ENCODE measurements around the gene CDH2.

CDH2 gene

DNA sequence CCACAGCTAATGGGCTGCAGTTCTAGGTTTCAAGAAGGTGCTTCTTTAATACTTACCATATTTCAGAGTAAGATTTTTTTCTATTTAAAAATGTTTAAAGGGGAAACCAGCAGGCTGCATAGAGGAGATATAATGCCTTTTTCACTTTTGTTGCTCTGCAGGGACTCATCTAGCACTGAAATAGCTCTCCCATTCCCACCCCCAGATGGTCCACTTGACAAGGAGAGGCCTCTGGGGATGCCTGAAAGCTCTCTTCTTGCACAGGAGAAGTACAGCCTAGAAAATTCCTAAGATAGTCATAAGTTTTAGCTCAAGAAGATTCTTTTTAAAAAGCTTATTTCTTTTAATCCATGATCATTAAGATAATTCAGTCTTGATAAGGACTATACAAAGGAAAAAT is 126.4 kb downstream of the CDH2 start:
- DNase-seq (ENCODE audit: low read depth) = no peak
- H3K4me3 ChIP-seq (ENCODE audit: low read depth, low read length) = no peak overlapping the region
- TF ChIP-seq, protein P1, sequence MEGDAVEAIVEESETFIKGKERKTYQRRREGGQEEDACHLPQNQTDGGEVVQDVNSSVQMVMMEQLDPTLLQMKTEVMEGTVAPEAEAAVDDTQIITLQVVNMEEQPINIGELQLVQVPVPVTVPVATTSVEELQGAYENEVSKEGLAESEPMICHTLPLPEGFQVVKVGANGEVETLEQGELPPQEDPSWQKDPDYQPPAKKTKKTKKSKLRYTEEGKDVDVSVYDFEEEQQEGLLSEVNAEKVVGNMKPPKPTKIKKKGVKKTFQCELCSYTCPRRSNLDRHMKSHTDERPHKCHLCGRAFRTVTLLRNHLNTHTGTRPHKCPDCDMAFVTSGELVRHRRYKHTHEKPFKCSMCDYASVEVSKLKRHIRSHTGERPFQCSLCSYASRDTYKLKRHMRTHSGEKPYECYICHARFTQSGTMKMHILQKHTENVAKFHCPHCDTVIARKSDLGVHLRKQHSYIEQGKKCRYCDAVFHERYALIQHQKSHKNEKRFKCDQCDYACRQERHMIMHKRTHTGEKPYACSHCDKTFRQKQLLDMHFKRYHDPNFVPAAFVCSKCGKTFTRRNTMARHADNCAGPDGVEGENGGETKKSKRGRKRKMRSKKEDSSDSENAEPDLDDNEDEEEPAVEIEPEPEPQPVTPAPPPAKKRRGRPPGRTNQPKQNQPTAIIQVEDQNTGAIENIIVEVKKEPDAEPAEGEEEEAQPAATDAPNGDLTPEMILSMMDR (IDR thresholded peaks at IDR 0.05; ENCODE audit: insufficient read depth, low read depth, low read length, missing control alignments) = no peak

DNA sequence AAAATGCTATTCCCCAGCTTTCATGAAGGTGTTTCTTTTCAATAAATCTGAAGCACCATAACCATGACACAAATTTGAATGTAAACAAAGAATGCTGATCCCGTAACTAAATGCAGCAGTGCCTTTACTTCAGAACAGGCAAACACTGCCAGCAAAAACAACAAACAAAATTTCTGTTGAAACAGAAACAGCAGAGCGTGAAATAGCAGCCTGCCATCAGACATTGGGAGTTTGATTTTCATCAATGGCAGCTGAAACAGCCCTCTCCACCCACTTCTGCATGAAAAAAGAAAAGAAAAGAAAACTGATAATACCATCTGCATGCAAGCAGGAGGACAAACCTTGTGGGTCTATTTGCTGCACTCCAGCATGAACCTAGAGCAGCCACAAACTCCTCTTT is 128.3 kb downstream of the CDH2 start:
- TF ChIP-seq, protein P1 (IDR thresholded peaks at IDR 0.05; ENCODE audit: insufficient read depth, low read depth, low read length, missing control alignments) = no peak
- no peak for DNase-seq (ENCODE audit: low read depth)

GRCh38 chr18:28045880-28046279 is 131.1 kb downstream of the CDH2 start:
- TF ChIP-seq, protein P1 (IDR thresholded peaks at IDR 0.05; ENCODE audit: insufficient read depth, low read depth, low read length, missing control alignments) = no peak
- no peak overlapping the region for H3K4me3 ChIP-seq (ENCODE audit: low read depth, low read length)
- no peak for DNase-seq (ENCODE audit: low read depth)

More for the DNA sequence above, 128.3 kb downstream of the CDH2 start:
- no peak overlapping the region for H3K4me3 ChIP-seq (ENCODE audit: low read depth, low read length)

DNA sequence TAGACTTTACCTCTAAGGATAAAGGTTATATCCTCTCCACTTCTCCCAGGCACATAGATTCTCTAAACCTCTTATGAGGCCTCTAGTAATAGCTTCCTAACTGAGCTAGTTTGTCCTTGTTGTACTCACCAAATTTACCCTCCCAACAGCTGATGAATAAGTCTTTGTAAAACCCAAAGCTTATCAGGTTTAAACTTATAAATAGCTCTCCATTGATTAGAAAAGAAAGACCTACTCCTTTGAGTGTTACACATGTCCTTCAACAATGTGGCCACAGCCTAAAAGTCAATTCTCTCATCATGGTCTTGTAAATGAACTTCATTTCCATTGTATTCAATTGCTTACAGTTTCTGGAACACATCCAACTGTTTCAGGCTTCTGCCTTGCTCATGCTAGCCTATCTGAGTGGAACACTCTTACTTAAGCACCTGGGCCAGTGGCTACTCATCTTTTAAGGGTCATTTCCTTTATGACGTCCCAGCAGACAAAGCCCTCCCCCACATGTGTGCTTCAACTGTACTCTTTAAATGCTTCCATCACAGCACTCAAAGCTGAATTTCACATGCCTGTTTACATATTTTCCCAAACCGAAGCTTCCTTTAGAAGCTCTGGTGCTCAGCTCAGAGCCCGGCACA is 131.6 kb downstream of the CDH2 start:
- H3K4me3 ChIP-seq (ENCODE audit: low read depth, low read length) = no peak overlapping the region
- TF ChIP-seq, protein P1 (IDR thresholded peaks at IDR 0.05; ENCODE audit: insufficient read depth, low read depth, low read length, missing control alignments) = no peak
- DNase-seq (ENCODE audit: low read depth) = no peak

DNA sequence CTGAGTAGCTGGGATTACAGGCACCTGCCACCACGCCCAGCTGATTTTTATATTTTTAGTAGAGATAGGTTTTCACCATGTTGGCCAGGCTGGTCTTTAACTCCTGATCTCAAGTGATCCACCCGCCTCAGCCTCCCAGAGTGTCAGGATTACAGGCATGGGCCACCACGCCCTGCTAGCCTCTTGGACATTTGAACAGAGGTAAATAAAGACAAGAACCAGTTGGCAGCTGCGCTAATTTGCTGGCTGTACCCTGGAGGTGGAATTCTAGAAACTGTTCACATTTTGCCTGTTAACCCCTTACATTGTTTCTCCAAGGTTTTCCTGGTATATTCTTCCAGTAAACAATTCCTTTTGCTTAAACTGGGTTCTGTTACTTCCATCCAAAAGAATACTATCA is 132.9 kb downstream of the CDH2 start:
- DNase-seq (ENCODE audit: low read depth) = no peak

GRCh38 chr18:28043631-28044030 is 133.3 kb downstream of the CDH2 start:
- TF ChIP-seq, protein P1 (IDR thresholded peaks at IDR 0.05; ENCODE audit: insufficient read depth, low read depth, low read length, missing control alignments) = no peak
- DNase-seq (ENCODE audit: low read depth) = no peak
- no peak overlapping the region for H3K4me3 ChIP-seq (ENCODE audit: low read depth, low read length)

More for the DNA sequence above, 132.9 kb downstream of the CDH2 start:
- H3K4me3 ChIP-seq (ENCODE audit: low read depth, low read length) = no peak overlapping the region
- TF ChIP-seq, protein P1 (IDR thresholded peaks at IDR 0.05; ENCODE audit: insufficient read depth, low read depth, low read length, missing control alignments) = no peak

DNA sequence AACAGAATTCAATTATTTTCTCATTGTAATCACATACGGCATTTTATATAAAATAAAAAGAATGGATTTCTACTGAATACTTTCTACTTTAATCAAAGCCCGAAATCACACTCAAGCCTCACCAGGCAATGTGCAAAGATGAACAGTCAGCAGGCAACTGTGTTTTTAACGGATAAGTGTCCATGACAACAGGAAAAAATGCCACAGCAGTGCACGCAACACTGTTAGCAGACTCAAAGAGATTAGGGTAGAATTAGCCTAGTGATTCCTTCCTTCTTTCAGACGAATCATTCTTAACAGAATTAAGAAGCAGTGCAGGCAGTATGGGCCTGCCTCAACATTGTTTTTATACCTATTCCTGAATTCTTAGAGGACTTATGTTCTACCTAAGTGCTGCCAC is 135.6 kb downstream of the CDH2 start:
- no peak overlapping the region for H3K4me3 ChIP-seq (ENCODE audit: low read depth, low read length)
- DNase-seq (ENCODE audit: low read depth) = no peak
- TF ChIP-seq, protein P1 (IDR thresholded peaks at IDR 0.05; ENCODE audit: insufficient read depth, low read depth, low read length, missing control alignments) = no peak
